22Rv1 (cell line): Measurements from ENCODE around the gene TMEM186.

Source experiments
- CTCF ChIP-seq: fragments of 450-650 bp; IDR thresholded peaks from 2 replicates; pipeline ENCODE4 v1.5.1; 2017; ENCODE audit warnings: mild to moderate bottlenecking
- ZFX ChIP-seq: fragments of 450-650 bp; IDR thresholded peaks from 2 replicates; pipeline ENCODE4 v1.6.1; 2017; ENCODE audit warnings: antibody characterized with exemption, borderline replicate concordance

GRCh38 chr16:8751481-8752311 lies 45.7 kb downstream of the TMEM186 start:
- TF ChIP-seq CTCF (no peak), ZFX (no peak)
